Measurements from ENCODE around the gene HUWE1.

The HUWE1 gene

GRCh38 chrX:53718073-53718472 lies 31.6 kb upstream of the HUWE1 start:
- H3K9me3 ChIP-seq (ENCODE audit: insufficient read depth, low read length, severe bottlenecking) = no peaks in the 10 kb centered on the region
- H3K4me1 ChIP-seq (ENCODE audit: insufficient read depth, low read length) = peaks cover 51% of the 10 kb centered on the region
- no peak overlapping the region; the same call in 1 of the 2 replicates for H2AFZ ChIP-seq (ENCODE audit: low read depth, low read length)
- peaks cover 5% of the 10 kb centered on the region for H3K79me2 ChIP-seq (ENCODE audit: insufficient read depth, low read length)
- H3K27ac ChIP-seq (ENCODE audit: low read length) = peak overlapping the region; percentile 16; the same call in 1 of the 2 replicates
- TF ChIP-seq CTCF (IDR thresholded peaks at IDR 0.05; ENCODE audit: borderline replicate concordance, extremely low read depth, low read length, poor library complexity, severe bottlenecking) = no peak
- TF ChIP-seq EZH2 (IDR thresholded peaks at IDR 0.05; ENCODE audit: borderline replicate concordance, low read depth, low read length, severe bottlenecking) = no peak
- no peak overlapping the region for H3K4me2 ChIP-seq (ENCODE audit: insufficient read depth, low read length)
- no peaks in the 10 kb centered on the region for H3K36me3 ChIP-seq (ENCODE audit: insufficient read depth, low read length)
- H3K4me3 ChIP-seq (ENCODE audit: low read depth in 1 of 2, low read length in 2 of 2) = no peak overlapping the region
- DNase-seq = no peak
- H4K20me1 ChIP-seq (ENCODE audit: insufficient read depth, low read length) = no peaks in the 10 kb centered on the region
- no peak overlapping the region for H3K9ac ChIP-seq (ENCODE audit: low read depth, low read length)
- no peak for ATAC-seq (ENCODE audit: insufficient read depth, low read depth)
- H3K27me3 ChIP-seq (ENCODE audit: insufficient read depth, low read length, poor library complexity) = no peaks in the 10 kb centered on the region

DNA sequence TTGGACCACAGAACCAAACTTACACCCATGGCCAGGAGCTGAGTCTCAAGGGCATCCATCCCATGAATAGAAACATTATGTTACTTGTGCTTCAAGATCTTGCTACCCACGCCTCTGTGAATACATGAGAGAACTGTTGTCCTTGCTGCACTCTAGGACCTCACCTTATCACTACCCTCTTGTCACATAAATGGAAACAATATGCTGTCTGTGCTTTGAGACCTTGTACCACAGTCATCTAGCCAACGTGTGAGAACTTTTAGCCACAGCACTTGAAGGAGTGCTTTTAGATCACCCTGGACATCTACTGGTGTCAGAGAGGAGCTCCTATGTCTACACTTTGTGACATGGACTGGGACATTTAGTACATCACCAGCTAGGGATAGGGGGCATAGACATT lies 30.7 kb upstream of the HUWE1 start:
- no peaks in the 10 kb centered on the region for H3K36me3 ChIP-seq (ENCODE audit: insufficient read depth, low read length)
- DNase-seq (no peak), ATAC-seq (ENCODE audit: insufficient read depth, low read depth) (no peak)
- no peaks in the 10 kb centered on the region for H3K27me3 ChIP-seq (ENCODE audit: insufficient read depth, low read length, poor library complexity)
- 0 out of 2 replicates have a peak overlapping the region, but pooled peaks have one; percentile 26 for H2AFZ ChIP-seq (ENCODE audit: low read depth, low read length)
- H3K9ac ChIP-seq (ENCODE audit: low read depth, low read length) = peak overlapping the region; percentile 28
- peak overlapping the region; percentile 96 for H3K27ac ChIP-seq (ENCODE audit: low read length)
- peaks cover 55% of the 10 kb centered on the region for H3K4me1 ChIP-seq (ENCODE audit: insufficient read depth, low read length)
- no peaks in the 10 kb centered on the region for H3K9me3 ChIP-seq (ENCODE audit: insufficient read depth, low read length, severe bottlenecking)
- peaks cover 7% of the 10 kb centered on the region for H3K79me2 ChIP-seq (ENCODE audit: insufficient read depth, low read length)
- H3K4me3 ChIP-seq (ENCODE audit: low read depth in 1 of 2, low read length in 2 of 2) = peak overlapping the region in 1 of 2 experiments; percentile 24; a peak in 1 of 4 replicates
- TF ChIP-seq EZH2 (IDR thresholded peaks at IDR 0.05; ENCODE audit: borderline replicate concordance, low read depth, low read length, severe bottlenecking) (no peak), CTCF (IDR thresholded peaks at IDR 0.05; ENCODE audit: borderline replicate concordance, extremely low read depth, low read length, poor library complexity, severe bottlenecking) (no peak)
- peak overlapping the region; percentile 67 for H3K4me2 ChIP-seq (ENCODE audit: insufficient read depth, low read length)
- no peaks in the 10 kb centered on the region for H4K20me1 ChIP-seq (ENCODE audit: insufficient read depth, low read length)

DNA sequence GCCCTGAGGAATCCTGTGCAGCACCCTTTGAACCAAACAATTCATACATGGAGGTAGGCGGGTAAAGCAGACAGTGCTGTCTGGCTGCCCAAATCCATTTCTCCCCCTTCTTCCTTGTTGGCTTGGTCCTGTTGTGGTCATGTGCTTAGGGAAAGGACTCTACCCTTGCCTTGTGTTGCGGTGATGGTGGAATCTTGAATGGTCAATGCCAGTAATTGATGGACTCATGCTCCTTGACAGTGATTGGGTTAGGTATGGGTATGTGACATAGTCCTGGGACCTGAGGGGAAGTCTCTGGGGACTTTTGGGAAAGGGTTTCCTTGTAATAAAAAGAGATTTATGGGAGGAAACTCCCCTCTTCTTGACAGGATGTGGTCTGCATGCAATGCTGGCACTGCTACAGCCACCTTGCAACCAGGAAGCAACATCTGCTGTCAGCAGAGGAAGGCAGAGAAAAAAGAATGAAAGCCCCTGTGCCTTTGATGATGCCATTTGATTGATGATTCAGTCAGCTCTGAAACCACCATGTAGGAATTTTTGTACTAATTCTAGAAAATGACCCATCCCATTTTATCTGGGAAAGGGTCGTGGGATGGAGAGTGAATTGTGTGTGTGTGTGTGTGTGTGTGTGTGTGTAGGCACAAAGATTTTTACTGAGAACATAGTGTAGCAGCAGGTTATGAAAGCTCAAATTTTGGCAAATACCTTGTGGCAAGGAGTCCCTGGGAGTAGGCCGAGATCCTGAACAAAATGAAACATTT lies 30.0 kb upstream of the HUWE1 start:
- Histone ChIP-seq H3K4me2 (ENCODE audit: insufficient read depth, low read length) (peak overlapping the region; percentile 67), H2AFZ (ENCODE audit: low read depth, low read length) (0 out of 2 replicates have a peak overlapping the region, but pooled peaks have one; percentile 26), H3K9me3 (ENCODE audit: insufficient read depth, low read length, severe bottlenecking) (no peaks in the 10 kb centered on the region), H3K27me3 (ENCODE audit: insufficient read depth, low read length, poor library complexity) (no peaks in the 10 kb centered on the region), H3K27ac (ENCODE audit: low read length) (peak overlapping the region; percentile 96), H3K9ac (ENCODE audit: low read depth, low read length) (peak overlapping the region; percentile 64), H3K4me3 (ENCODE audit: low read depth in 1 of 2, low read length in 2 of 2) (peak overlapping the region in 1 of 2 experiments; percentile 38; a peak in 2 of 4 replicates), H3K79me2 (ENCODE audit: insufficient read depth, low read length) (peaks cover 9% of the 10 kb centered on the region), H3K4me1 (ENCODE audit: insufficient read depth, low read length) (peaks cover 57% of the 10 kb centered on the region), H4K20me1 (ENCODE audit: insufficient read depth, low read length) (no peaks in the 10 kb centered on the region), H3K36me3 (ENCODE audit: insufficient read depth, low read length) (no peaks in the 10 kb centered on the region)
- ATAC-seq (ENCODE audit: insufficient read depth, low read depth) (peak; percentile 63), DNase-seq (peak; percentile 78)
- TF ChIP-seq EZH2 (IDR thresholded peaks at IDR 0.05; ENCODE audit: borderline replicate concordance, low read depth, low read length, severe bottlenecking) (no peak), CTCF (IDR thresholded peaks at IDR 0.05; ENCODE audit: borderline replicate concordance, extremely low read depth, low read length, poor library complexity, severe bottlenecking) (no peak)
